H9 (cell line): Measurements from ENCODE around the gene ERFL. TPM values are rescaled to one million over a fixed set of nuclear protein-coding genes. Genes with fewer than 3 reads are reported as not detected.

Experiments used
- DNase-seq: peaks from one replicate; pipeline ENCODE4 v3.0.0-alpha.2; 2017
- H2AFZ ChIP-seq: one replicate; pipeline ENCODE4 v1.6.1; 2013; ENCODE audit warnings: mild to moderate bottlenecking, low read length, control low read depth, moderate library complexity
- H2AK5ac ChIP-seq: 2 replicates; pipeline ENCODE4 v1.6.1; 2013; ENCODE audit warnings: low read length, control low read depth, mixed read lengths; ENCODE audit not compliant: insufficient read length
- H2BK120ac ChIP-seq: one replicate; pipeline ENCODE4 v1.6.1; 2013; ENCODE audit warnings: low read depth, mild to moderate bottlenecking, low read length, control low read depth, inconsistent platforms; ENCODE audit not compliant: poor library complexity, severe bottlenecking
- H2BK12ac ChIP-seq: 2 replicates; pipeline ENCODE4 v1.6.1; 2013; ENCODE audit warnings: low read length, control low read depth, mixed read lengths, low read depth; ENCODE audit not compliant: insufficient read length
- H2BK15ac ChIP-seq: 2 replicates; pipeline ENCODE4 v1.6.1; 2013; ENCODE audit warnings: low read depth, low read length, control low read depth
- H2BK20ac ChIP-seq: one replicate; pipeline ENCODE4 v1.6.1; 2013; ENCODE audit warnings: low read depth, mild to moderate bottlenecking, low read length, control low read depth, inconsistent platforms; ENCODE audit not compliant: poor library complexity, severe bottlenecking
- H2BK5ac ChIP-seq: 2 replicates; pipeline ENCODE4 v1.6.1; 2013; ENCODE audit warnings: low read length, control low read depth, mixed read lengths; ENCODE audit not compliant: insufficient read length
- H3K14ac ChIP-seq: 2 replicates; pipeline ENCODE4 v1.6.1; 2013; ENCODE audit warnings: low read length, control low read depth; ENCODE audit not compliant: insufficient read depth
- H3K18ac ChIP-seq: 2 replicates; pipeline ENCODE4 v1.6.1; 2013; ENCODE audit warnings: low read depth, mild to moderate bottlenecking, mixed read lengths, low read length, control low read depth; ENCODE audit not compliant: insufficient read length
- H3K23ac ChIP-seq: 2 replicates; pipeline ENCODE4 v1.6.1; 2013; ENCODE audit warnings: low read length, control low read depth, mixed read lengths, low read depth; ENCODE audit not compliant: insufficient read length
- H3K23me2 ChIP-seq: 2 replicates; pipeline ENCODE4 v1.6.1; 2013; ENCODE audit warnings: low read depth, mild to moderate bottlenecking, mixed read lengths, low read length, control low read depth; ENCODE audit not compliant: insufficient read length, poor library complexity, severe bottlenecking
- H3K27ac ChIP-seq: 2 replicates; pipeline ENCODE4 v1.5.1; 2013; ENCODE audit warnings: low read length, control low read depth, mixed read lengths, low read depth; ENCODE audit not compliant: insufficient read length
- H3K27me3 ChIP-seq: 2 replicates; pipeline ENCODE4 v1.6.1; 2013; ENCODE audit warnings: low read length, control low read depth, inconsistent platforms; ENCODE audit not compliant: insufficient read depth
- H3K4ac ChIP-seq: 2 replicates; pipeline ENCODE4 v1.6.1; 2013; ENCODE audit warnings: low read depth, mild to moderate bottlenecking, control low read depth, inconsistent platforms, low read length, moderate library complexity
- H3K4me1 ChIP-seq: 2 replicates; pipeline ENCODE4 v1.6.1; 2013; ENCODE audit warnings: low read length, control low read depth, inconsistent platforms; ENCODE audit not compliant: insufficient read depth
- H3K4me2 ChIP-seq: 2 replicates; pipeline ENCODE4 v1.6.1; 2013; ENCODE audit warnings: low read length, control low read depth, mixed read lengths; ENCODE audit not compliant: insufficient read length, insufficient read depth
- H3K56ac ChIP-seq: 2 replicates; pipeline ENCODE4 v1.6.1; 2013; ENCODE audit warnings: low read depth, mild to moderate bottlenecking, mixed read lengths, low read length, control low read depth; ENCODE audit not compliant: insufficient read length
- H3K79me1 ChIP-seq: 2 replicates; pipeline ENCODE4 v1.6.1; 2013; ENCODE audit warnings: low read depth, mild to moderate bottlenecking, moderate library complexity, low read length, control low read depth, inconsistent platforms; ENCODE audit not compliant: insufficient read depth, poor library complexity, severe bottlenecking
- H3K79me2 ChIP-seq: 2 replicates; pipeline ENCODE4 v1.6.1; 2013; ENCODE audit warnings: low read length, control low read depth, inconsistent platforms; ENCODE audit not compliant: insufficient read depth
- H3K9ac ChIP-seq: 2 replicates; pipeline ENCODE4 v1.6.1; 2013; ENCODE audit warnings: low read length, control low read depth, mixed read lengths; ENCODE audit not compliant: insufficient read length; ENCODE audit errors: extremely low read depth
- H3K9me3 ChIP-seq: one replicate; pipeline ENCODE4 v1.6.1; 2013; ENCODE audit warnings: low read depth, low read length, inconsistent platforms; ENCODE audit not compliant: control insufficient read depth
- H3T11ph ChIP-seq: one replicate; pipeline ENCODE4 v1.6.1; 2013; ENCODE audit warnings: mild to moderate bottlenecking, low read length, control low read depth, inconsistent platforms
- H4K20me1 ChIP-seq: one replicate; pipeline ENCODE4 v1.6.1; 2013; ENCODE audit not compliant: control insufficient read depth, insufficient read length, insufficient read depth
- H4K5ac ChIP-seq: 2 replicates; pipeline ENCODE4 v1.6.1; 2013; ENCODE audit warnings: low read depth, mild to moderate bottlenecking, mixed read lengths, low read length, control low read depth; ENCODE audit not compliant: insufficient read length
- H4K8ac ChIP-seq: replicated peaks from 2 replicates; pipeline ENCODE4 v1.6.1; 2013; ENCODE audit warnings: low read length, control low read depth, mixed read lengths, low read depth; ENCODE audit not compliant: insufficient read length
- H4K91ac ChIP-seq: 2 replicates; pipeline ENCODE4 v1.6.1; 2013; ENCODE audit warnings: low read depth, mild to moderate bottlenecking, moderate library complexity, mixed read lengths, low read length, control low read depth; ENCODE audit not compliant: insufficient read length
- H3K27ac Mint-ChIP-seq, 3 experiments: 2 replicates in 2 of 3; 3 replicates in 1 of 3; pipeline ENCODE4 v1.8.0; 2020 to 2021; ENCODE audit warnings: mixed read lengths in 3 of 3, mild to moderate bottlenecking in 1 of 3, moderate library complexity in 1 of 3
- H3K27me3 Mint-ChIP-seq: 2 replicates; pipeline ENCODE4 v1.8.0; 2021; ENCODE audit warnings: low read depth, mild to moderate bottlenecking, moderate library complexity, mixed read lengths
- H3K36me3 Mint-ChIP-seq, 3 experiments: 2 replicates in 2 of 3; 3 replicates in 1 of 3; pipeline ENCODE4 v1.8.0; 2020 to 2021; ENCODE audit warnings: low read depth in 3 of 3, mixed read lengths in 3 of 3; ENCODE audit not compliant: insufficient read depth in 1 of 3
- H3K4me1 Mint-ChIP-seq, 2 experiments: 2 replicates each; pipeline ENCODE4 v1.8.0; 2020; ENCODE audit warnings: mixed read lengths in 2 of 2
- H3K4me3 Mint-ChIP-seq, 2 experiments: 2 replicates in 1 of 2; 3 replicates in 1 of 2; pipeline ENCODE4 v1.8.0; 2020 to 2021; ENCODE audit warnings: mild to moderate bottlenecking in 2 of 2, mixed read lengths in 2 of 2, moderate library complexity in 1 of 2
- H3K9me3 Mint-ChIP-seq, 2 experiments: 2 replicates in 1 of 2; 3 replicates in 1 of 2; pipeline ENCODE4 v1.8.0; 2020; ENCODE audit warnings: mild to moderate bottlenecking in 2 of 2, mixed read lengths in 2 of 2, moderate library complexity in 1 of 2
- CTCF ChIP-seq: fragments of 200-600 bp; sonication (generic); conservative IDR thresholded peaks from 3 replicates; pipeline ENCODE4 v1.8.0; 2021; ENCODE audit warnings: antibody characterized with exemption, mild to moderate bottlenecking
- WGBS: extraction: QIAGEN DNeasy Blood & Tissue Kit; methylation state at CpG from one replicate; pipeline ENCODE4 v1.1.7; 2013; ENCODE audit warnings: missing lambda C conversion rate, low lambda C conversion rate, mixed read lengths; ENCODE audit not compliant: insufficient read length; ENCODE audit errors: extremely low coverage; 5-methylcytosine and 5-hydroxymethylcytosine counted together
- total RNA-seq: library from RNA; stranded (reverse); gene quantifications from 2 replicates; pipeline ENCODE4 v1.2.1, GENCODE V29; 2021

The ERFL gene
- total RNA-seq, 1 experiment from 2014 or later = 0.22 TPM

GRCh38 chr19:41862445-41862986 lies 65.7 kb downstream of the ERFL start:
- Mint-ChIP-seq H3K9me3 (no peaks in the 10 kb centered on the region; a peak in 1 of 5 replicates), H3K36me3 (peaks cover 50 to 69% (median 58%) of the 10 kb centered on the region in 3 experiments), H3K4me3 (peak overlapping the region; percentile 84 to 96), H3K27me3 (peaks cover under 1% of the 10 kb centered on the region), H3K27ac (peak overlapping the region in 2 of 3 experiments; percentile 83 to 94; a peak in 5 of 7 replicates), H3K4me1 (peaks cover 36 to 46% of the 10 kb centered on the region in 2 experiments)
- no peaks in the 10 kb centered on the region for H3K27me3 ChIP-seq
- H3K4me1 ChIP-seq = no peaks in the 10 kb centered on the region; the same call in 1 of the 2 replicates
- no peak overlapping the region for H4K8ac ChIP-seq
- H3K79me1 ChIP-seq = peaks cover 20% of the 10 kb centered on the region
- H2BK120ac ChIP-seq = no peak overlapping the region
- H2AK5ac ChIP-seq = no peak overlapping the region
- DNase-seq = no peak
- no peak overlapping the region for H2AFZ ChIP-seq
- H3K23me2 ChIP-seq = peaks cover 9% of the 10 kb centered on the region
- H2BK12ac ChIP-seq = no peak overlapping the region
- H3K14ac ChIP-seq = no peak overlapping the region
- H4K5ac ChIP-seq = no peak overlapping the region
- no peak overlapping the region for H2BK15ac ChIP-seq
- H3K56ac ChIP-seq = no peak overlapping the region
- no peak overlapping the region for H4K91ac ChIP-seq
- H3K4ac ChIP-seq = no peak overlapping the region
- H3K79me2 ChIP-seq = peaks cover 29% of the 10 kb centered on the region
- H3K18ac ChIP-seq = no peak overlapping the region
- no CpG with 5 or more reads among the region's 2 CpGs for WGBS
- H3K4me2 ChIP-seq = peak overlapping the region; percentile 90
- H2BK5ac ChIP-seq = no peak overlapping the region
- no peak for TF ChIP-seq CTCF
- H2BK20ac ChIP-seq = no peak overlapping the region
- H3K9ac ChIP-seq = peak overlapping the region; percentile 56
- H3K23ac ChIP-seq = no peak overlapping the region
- H4K20me1 ChIP-seq = no peaks in the 10 kb centered on the region
- no peaks in the 10 kb centered on the region for H3K9me3 ChIP-seq
- no peak overlapping the region for H3T11ph ChIP-seq
- no peak overlapping the region for H3K27ac ChIP-seq
